GM12878 (cell line): ENCODE results near the gene SPAM1. TPM values are rescaled to one million over a fixed set of nuclear protein-coding genes. Genes with fewer than 3 reads are reported as not detected.

Experiments used
- ATAC-seq: fragments of 200-7000 bp; cut with Tn5 transposase; 3 replicates; pipeline ENCODE4 v1.9.1; 2020; ENCODE audit warnings: mild to moderate bottlenecking, moderate library complexity
- BruUV-seq: library from RNA; stranded (reverse); fragments of 400-500 nt; replicated peaks from 2 replicates; lab custom pipeline; 2021; lab: Mats Ljungman, UMichigan
- CTCF ChIA-PET: fragments of 300-600 bp; sonication (Branson Sonifier 250); formaldehyde crosslinking; extraction: SDS; loops from one replicate; lab custom pipeline; 2021; ENCODE audit warnings: inconsistent platforms; lab: Yijun Ruan, JAX
- POLR2A ChIA-PET: fragments of 350-600 bp; formaldehyde crosslinking; extraction: SDS; loops from one replicate; lab custom pipeline; 2021; ENCODE audit warnings: inconsistent platforms; lab: Charles Lee
- RAD21 ChIA-PET: fragments of 300-600 bp; sonication (Branson Sonifier 250); formaldehyde crosslinking; loops from one replicate; lab custom pipeline; 2023; ENCODE audit warnings: antibody characterized with exemption; ENCODE audit not compliant: unreplicated experiment; lab: Charles Lee
- SMC1A ChIA-PET: fragments of 300-600 bp; sonication (Branson Sonifier 250); formaldehyde crosslinking; loops from one replicate; lab custom pipeline; 2023; ENCODE audit not compliant: unreplicated experiment, uncharacterized antibody; lab: Charles Lee
- DNase-seq: peaks from one replicate; pipeline ENCODE4 v3.0.0-alpha.2; 2011; ENCODE audit warnings: low read depth, low spot score
- FAIRE-seq: peaks from 3 replicates; lab custom pipeline; 2011; peaks lifted over from hg19 to GRCh38; lab: Jason Lieb, UNC
- H2AFZ ChIP-seq: 2 replicates; pipeline ENCODE4 v1.6.0; 2011; ENCODE audit warnings: low read depth, low read length, control low read depth; ENCODE audit not compliant: control insufficient read depth
- H3K27ac ChIP-seq: 2 replicates; pipeline ENCODE4 v1.5.1; 2011; ENCODE audit warnings: control low read depth; ENCODE audit not compliant: control insufficient read depth, insufficient read depth
- H3K27me3 ChIP-seq, 2 experiments: replicated peaks in 1 of 2; 2 replicates each; pipeline versions ENCODE4 v1.6.0 to v1.6.1; 2011; ENCODE audit warnings: low read length in 1 of 2; ENCODE audit not compliant: control insufficient read depth in 2 of 2, insufficient read depth in 2 of 2
- H3K36me3 ChIP-seq, 2 experiments: 2 replicates each; pipeline ENCODE4 v1.5.1; 2011; ENCODE audit warnings: low read length in 1 of 2; ENCODE audit not compliant: control insufficient read depth in 2 of 2, insufficient read depth in 2 of 2
- H3K4me1 ChIP-seq: 2 replicates; pipeline ENCODE4 v1.6.1; 2011; ENCODE audit warnings: mild to moderate bottlenecking, low read length, moderate library complexity, mixed read lengths; ENCODE audit not compliant: control insufficient read depth, insufficient read depth
- H3K4me2 ChIP-seq: 2 replicates; pipeline ENCODE4 v1.6.0; 2011; ENCODE audit warnings: control low read depth; ENCODE audit not compliant: control insufficient read depth, insufficient read depth
- H3K4me3 ChIP-seq: fragments of 200-600 bp; sonication (generic); 2 replicates; pipeline ENCODE4 v1.5.1; 2016
- H3K79me2 ChIP-seq: 2 replicates; pipeline ENCODE4 v1.6.0; 2011; ENCODE audit warnings: low read length; ENCODE audit not compliant: control insufficient read depth, insufficient read depth
- H3K9ac ChIP-seq: 2 replicates; pipeline ENCODE4 v1.8.0; 2011; ENCODE audit warnings: low read length, control low read depth, mixed read lengths; ENCODE audit not compliant: control insufficient read depth, insufficient read depth
- H3K9me3 ChIP-seq: replicated peaks from 3 replicates; pipeline ENCODE4 v1.5.1; 2011; ENCODE audit warnings: mild to moderate bottlenecking, low read length; ENCODE audit not compliant: control insufficient read depth, insufficient read depth
- H4K20me1 ChIP-seq: 2 replicates; pipeline ENCODE4 v1.6.0; 2011; ENCODE audit not compliant: control insufficient read depth, insufficient read depth
- BACH1 ChIP-seq: fragments of 450-650 bp; IDR thresholded peaks from 2 replicates; pipeline ENCODE4 v1.6.1; 2017; ENCODE audit warnings: mild to moderate bottlenecking, borderline replicate concordance
- CBX3 ChIP-seq: fragments of 200-600 bp; sonication (generic); IDR thresholded peaks from 2 replicates; pipeline ENCODE4 v1.6.1; 2016; ENCODE audit warnings: low read depth, borderline replicate concordance
- CUX1 ChIP-seq: IDR thresholded peaks from 2 replicates; pipeline ENCODE4 v1.6.1; 2012; ENCODE audit warnings: improper control_type of control experiment, low read depth, low read length; ENCODE audit not compliant: insufficient replicate concordance
- HDAC2 ChIP-seq: fragments of 200-600 bp; sonication (generic); IDR thresholded peaks from 2 replicates; pipeline ENCODE4 v1.6.1; 2017
- PML ChIP-seq: IDR thresholded peaks from 2 replicates; pipeline ENCODE4 v1.6.1; 2012; ENCODE audit warnings: low read length, inconsistent platforms
- whole genome bisulfite sequencing: methylation state at CpG from one replicate; pipeline ENCODE4 v1.1.6; 2016; ENCODE audit warnings: low lambda C conversion rate; ENCODE audit not compliant: insufficient replicate concordance, insufficient coverage; ENCODE audit errors: missing lambda C conversion rate; 5-methylcytosine and 5-hydroxymethylcytosine counted together
- in situ Hi-C: fragments of 300-500 bp; cut with MboI; formaldehyde crosslinking; loops from 9 replicates; pipeline ENCODE4 v1.14.3; 2018; ENCODE audit warnings: mixed read lengths
- intact Hi-C: fragments of 100-400 bp; cut with micrococcal nuclease; formaldehyde crosslinking; loops from one replicate; pipeline ENCODE4 v1.14.2; 2022; ENCODE audit not compliant: unreplicated experiment
- polyA plus RNA-seq, 11 experiments: library from polyadenylated mRNA; depleted of rRNA in 4 of 11; unstranded in 6 of 11; stranded (reverse) in 5 of 11; fragments of >200 nt; fragmentation: Nextera tagmentation in 4 of 11; fragmentation: Illumina TruSeq in 1 of 11; extraction: Ambion mirVana in 4 of 11; extraction: Trizol in 1 of 11; gene quantifications; 1 replicate in 1 of 11; 2 replicates in 10 of 11; pipeline versions ENCODE4 v1.2.1 to v1.2.3, GENCODE V29; 2011 to 2016; ENCODE audit warnings: inconsistent platforms in 2 of 11, missing spikeins in 2 of 11, low read depth in 1 of 11
- total RNA-seq, 4 experiments: library from RNA; depleted of rRNA in 3 of 4; stranded (reverse); fragments of >200 nt in 3 of 4; fragmentation: Illumina TruSeq in 1 of 4; extraction: Trizol in 1 of 4; gene quantifications; 2 replicates each; pipeline versions ENCODE4 v1.2.1 to v1.2.3, GENCODE V29; 2013 to 2021
- TF ChIP-seq, protein P1 (sequence below): fragments of 150-350 bp; IDR thresholded peaks from 2 replicates; pipeline ENCODE4 v1.6.1; 2016; ENCODE audit warnings: low read depth, low read length

Gene SPAM1
- total and polyA plus RNA-seq, 10 of the 15 experiments (the other 5 are each of a cell fraction or from before 2014, with no cell fraction given): not detected

GRCh38 chr7:123944395-123944794 is 19.4 kb downstream of the SPAM1 start (continued):
- TF ChIP-seq, protein P1, sequence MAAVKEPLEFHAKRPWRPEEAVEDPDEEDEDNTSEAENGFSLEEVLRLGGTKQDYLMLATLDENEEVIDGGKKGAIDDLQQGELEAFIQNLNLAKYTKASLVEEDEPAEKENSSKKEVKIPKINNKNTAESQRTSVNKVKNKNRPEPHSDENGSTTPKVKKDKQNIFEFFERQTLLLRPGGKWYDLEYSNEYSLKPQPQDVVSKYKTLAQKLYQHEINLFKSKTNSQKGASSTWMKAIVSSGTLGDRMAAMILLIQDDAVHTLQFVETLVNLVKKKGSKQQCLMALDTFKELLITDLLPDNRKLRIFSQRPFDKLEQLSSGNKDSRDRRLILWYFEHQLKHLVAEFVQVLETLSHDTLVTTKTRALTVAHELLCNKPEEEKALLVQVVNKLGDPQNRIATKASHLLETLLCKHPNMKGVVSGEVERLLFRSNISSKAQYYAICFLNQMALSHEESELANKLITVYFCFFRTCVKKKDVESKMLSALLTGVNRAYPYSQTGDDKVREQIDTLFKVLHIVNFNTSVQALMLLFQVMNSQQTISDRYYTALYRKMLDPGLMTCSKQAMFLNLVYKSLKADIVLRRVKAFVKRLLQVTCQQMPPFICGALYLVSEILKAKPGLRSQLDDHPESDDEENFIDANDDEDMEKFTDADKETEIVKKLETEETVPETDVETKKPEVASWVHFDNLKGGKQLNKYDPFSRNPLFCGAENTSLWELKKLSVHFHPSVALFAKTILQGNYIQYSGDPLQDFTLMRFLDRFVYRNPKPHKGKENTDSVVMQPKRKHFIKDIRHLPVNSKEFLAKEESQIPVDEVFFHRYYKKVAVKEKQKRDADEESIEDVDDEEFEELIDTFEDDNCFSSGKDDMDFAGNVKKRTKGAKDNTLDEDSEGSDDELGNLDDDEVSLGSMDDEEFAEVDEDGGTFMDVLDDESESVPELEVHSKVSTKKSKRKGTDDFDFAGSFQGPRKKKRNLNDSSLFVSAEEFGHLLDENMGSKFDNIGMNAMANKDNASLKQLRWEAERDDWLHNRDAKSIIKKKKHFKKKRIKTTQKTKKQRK: no peak

GRCh38 chr7:123945938-123946337 is 20.9 kb downstream of the SPAM1 start:
- WGBS: 0% methylated on average over 1 of the region's 1 CpG
- TF ChIP-seq PML: no peak
- H2AFZ ChIP-seq: no peak overlapping the region
- SMC1A ChIA-PET: no interaction called here
- CTCF ChIA-PET: no interaction called here
- no peaks in the 10 kb centered on the region for H4K20me1 ChIP-seq
- H3K9ac ChIP-seq: no peak overlapping the region
- BruUV-seq: no TSS peak
- intact Hi-C loops (no loop called here), in situ Hi-C loops (no loop called here)
- DNase-seq (no peak), FAIRE-seq (no peak), ATAC-seq (no peak)
- no peak overlapping the region for H3K4me2 ChIP-seq
- H3K4me1 ChIP-seq: no peaks in the 10 kb centered on the region
- no peak overlapping the region for H3K27ac ChIP-seq
- no peaks in the 10 kb centered on the region for H3K27me3 ChIP-seq
- POLR2A ChIA-PET: no interaction called here
- H3K36me3 ChIP-seq: no peaks in the 10 kb centered on the region
- RAD21 ChIA-PET: no interaction called here
- no peaks in the 10 kb centered on the region for H3K79me2 ChIP-seq
- no peaks in the 10 kb centered on the region; the same call in 2 of the 3 replicates for H3K9me3 ChIP-seq
- no peak overlapping the region for H3K4me3 ChIP-seq

DNA sequence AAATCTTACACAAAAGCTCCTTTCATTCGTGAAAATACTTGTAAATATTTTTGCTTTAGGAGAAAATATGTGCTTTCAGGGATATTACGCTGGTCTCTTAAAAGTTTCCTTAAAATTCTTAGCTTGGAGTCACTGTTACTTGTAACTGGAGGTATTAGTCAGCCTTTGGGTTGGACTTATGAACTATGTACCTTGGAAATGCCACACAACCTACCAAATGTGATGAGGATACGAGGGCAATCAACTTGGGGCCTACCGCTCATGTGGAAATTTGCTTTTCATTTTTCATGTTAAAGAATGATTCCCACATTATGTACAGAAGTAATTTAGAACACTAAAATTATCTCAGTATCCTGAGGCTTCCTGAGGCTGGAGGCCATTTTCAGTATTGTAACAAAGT is 23.1 kb downstream of the SPAM1 start:
- no peak for FAIRE-seq

More for the DNA sequence above, 23.1 kb downstream of the SPAM1 start:
- Histone ChIP-seq H3K4me2 (no peak overlapping the region), H3K27me3 (no peaks in the 10 kb centered on the region), H3K79me2 (no peaks in the 10 kb centered on the region), H3K9ac (no peak overlapping the region), H3K9me3 (no peaks in the 10 kb centered on the region), H3K4me1 (no peaks in the 10 kb centered on the region), H3K4me3 (no peak overlapping the region), H3K27ac (no peak overlapping the region), H4K20me1 (no peaks in the 10 kb centered on the region), H2AFZ (no peak overlapping the region), H3K36me3 (no peaks in the 10 kb centered on the region)
- no peak for DNase-seq
- ATAC-seq: no peak
- intact Hi-C loops: no loop called here
- ChIA-PET SMC1A (no interaction called here), CTCF (no interaction called here), POLR2A (no interaction called here), RAD21 (no interaction called here)
- TF ChIP-seq HDAC2 (no peak), CBX3 (no peak), BACH1 (no peak), CUX1 (no peak)
- WGBS: 23% methylated on average over 4 of the region's 4 CpGs
- in situ Hi-C loops: no loop called here
- no TSS peak for BruUV-seq
